HAP-1 (cell line): ENCODE results near the gene LIMCH1.

Experiments
- DNase-seq, 2 experiments: peaks; one replicate each; pipeline ENCODE4 v3.0.0-alpha.2; 2016 to 2020; ENCODE audit warnings: low spot score in 2 of 2
- H3K27me3 ChIP-seq: fragments of 250-450 bp; sonication (Bioruptor Pico); 2 replicates; pipeline ENCODE4 v1.5.1; 2020; ENCODE audit warnings: low read depth, mild to moderate bottlenecking, moderate library complexity
- H3K36me3 ChIP-seq: fragments of 250-450 bp; sonication (Bioruptor Pico); replicated peaks from 2 replicates; pipeline ENCODE4 v1.5.1; 2020; ENCODE audit warnings: mild to moderate bottlenecking
- H3K4me1 ChIP-seq: fragments of 250-450 bp; sonication (Bioruptor Pico); 2 replicates; pipeline ENCODE4 v1.5.1; 2020; ENCODE audit warnings: mild to moderate bottlenecking
- H3K4me3 ChIP-seq: fragments of 250-450 bp; sonication (Bioruptor Pico); 2 replicates; pipeline ENCODE4 v1.5.1; 2020; ENCODE audit warnings: mild to moderate bottlenecking, moderate library complexity
- H3K9me3 ChIP-seq: fragments of 250-450 bp; sonication (Bioruptor Pico); 2 replicates; pipeline ENCODE4 v1.5.1; 2020; ENCODE audit warnings: mild to moderate bottlenecking, moderate library complexity
- in situ Hi-C: fragments of 300-500 bp; cut with MboI; formaldehyde crosslinking; loops from 3 replicates; pipeline ENCODE4 v1.14.3; 2020; ENCODE audit warnings: low sequenced_read_pairs, inconsistent platforms, mixed read lengths

Gene LIMCH1

GRCh38 chr4:41652971-41653370, 115.0 kb downstream of the LIMCH1 start:
- peaks cover 7% of the 10 kb centered on the region for H3K4me1 ChIP-seq
- no peaks in the 10 kb centered on the region for H3K9me3 ChIP-seq
- in situ Hi-C loops: loop anchor here (10.0 to 25.0 kb wide), 2 partner anchors 368 to 741 kb away; no protein-coding TSS in a partner anchor
- no peak for DNase-seq
- no peaks in the 10 kb centered on the region for H3K27me3 ChIP-seq
- no peaks in the 10 kb centered on the region; the same call in 1 of the 2 replicates for H3K36me3 ChIP-seq
- H3K4me3 ChIP-seq: no peak overlapping the region

- DNase-seq: no peak
- no peak overlapping the region for H3K4me3 ChIP-seq
- H3K27me3 ChIP-seq: no peaks in the 10 kb centered on the region
- H3K36me3 ChIP-seq: no peaks in the 10 kb centered on the region
- no peaks in the 10 kb centered on the region for H3K9me3 ChIP-seq
- in situ Hi-C loops: loop anchor here (10.0 to 25.0 kb wide), 2 partner anchors 369 to 741 kb away; no protein-coding TSS in a partner anchor
- peaks cover 7% of the 10 kb centered on the region for H3K4me1 ChIP-seq
Observed at GRCh38 chr4:41653523-41653922, 115.6 kb downstream of the LIMCH1 start.

- in situ Hi-C loops: loop anchor here (10.0 to 25.0 kb wide), 2 partner anchors 370 to 743 kb away; no protein-coding TSS in a partner anchor
- no peaks in the 10 kb centered on the region for H3K27me3 ChIP-seq
- H3K9me3 ChIP-seq: no peaks in the 10 kb centered on the region
- no peak overlapping the region for H3K4me3 ChIP-seq
- no peaks in the 10 kb centered on the region for H3K36me3 ChIP-seq
- peaks cover 7% of the 10 kb centered on the region for H3K4me1 ChIP-seq
- DNase-seq: no peak
Observed at GRCh38 chr4:41655177-41655576, 117.2 kb downstream of the LIMCH1 start.

- Histone ChIP-seq H3K4me3 (no peak overlapping the region), H3K4me1 (peaks cover 7% of the 10 kb centered on the region), H3K27me3 (no peaks in the 10 kb centered on the region), H3K9me3 (no peaks in the 10 kb centered on the region), H3K36me3 (no peaks in the 10 kb centered on the region)
- no peak for DNase-seq
- in situ Hi-C loops: loop anchor here (10.0 to 25.0 kb wide), 2 partner anchors 371 to 744 kb away; no protein-coding TSS in a partner anchor
Observed at GRCh38 chr4:41656106-41656505, 118.1 kb downstream of the LIMCH1 start.

- Histone ChIP-seq H3K4me3 (no peak overlapping the region), H3K27me3 (no peaks in the 10 kb centered on the region), H3K36me3 (no peaks in the 10 kb centered on the region), H3K9me3 (no peaks in the 10 kb centered on the region), H3K4me1 (peaks cover 7% of the 10 kb centered on the region)
- DNase-seq: no peak
- in situ Hi-C loops: loop anchor here (10.0 to 25.0 kb wide), 2 partner anchors 372 to 745 kb away; no protein-coding TSS in a partner anchor
Observed at GRCh38 chr4:41656572-41657520, 118.9 kb downstream of the LIMCH1 start.

GRCh38 chr4:41657561-41657960, 119.6 kb downstream of the LIMCH1 start:
- in situ Hi-C loops: loop anchor here (10.0 to 25.0 kb wide), 2 partner anchors 373 to 745 kb away; no protein-coding TSS in a partner anchor
- no peak overlapping the region for H3K4me3 ChIP-seq
- H3K36me3 ChIP-seq: no peaks in the 10 kb centered on the region
- no peaks in the 10 kb centered on the region for H3K9me3 ChIP-seq
- H3K27me3 ChIP-seq: no peaks in the 10 kb centered on the region
- DNase-seq: peak; percentile 25 to 29
- H3K4me1 ChIP-seq: peaks cover 7% of the 10 kb centered on the region

GRCh38 chr4:41658163-41658562, 120.2 kb downstream of the LIMCH1 start:
- Histone ChIP-seq H3K9me3 (no peaks in the 10 kb centered on the region), H3K27me3 (no peaks in the 10 kb centered on the region), H3K4me1 (peaks cover 7% of the 10 kb centered on the region), H3K4me3 (no peak overlapping the region), H3K36me3 (no peaks in the 10 kb centered on the region)
- in situ Hi-C loops: loop anchor here (10.0 to 25.0 kb wide), 2 partner anchors 373 to 746 kb away; no protein-coding TSS in a partner anchor
- no peak for DNase-seq

GRCh38 chr4:41660352-41660751, 122.4 kb downstream of the LIMCH1 start:
- no peaks in the 10 kb centered on the region for H3K27me3 ChIP-seq
- H3K4me3 ChIP-seq: no peak overlapping the region
- in situ Hi-C loops: loop anchor here (25.0 kb wide), 1 partner anchor 748 kb away; no protein-coding TSS in a partner anchor
- DNase-seq: no peak
- H3K4me1 ChIP-seq: peaks cover 7% of the 10 kb centered on the region
- H3K36me3 ChIP-seq: no peaks in the 10 kb centered on the region
- no peaks in the 10 kb centered on the region for H3K9me3 ChIP-seq

- H3K36me3 ChIP-seq: no peaks in the 10 kb centered on the region
- peak; percentile 34 to 75 for DNase-seq
- H3K27me3 ChIP-seq: no peaks in the 10 kb centered on the region
- H3K4me1 ChIP-seq: peaks cover 10% of the 10 kb centered on the region
- in situ Hi-C loops: loop anchor here (25.0 kb wide), 1 partner anchor 749 kb away; no protein-coding TSS in a partner anchor
- no peak overlapping the region for H3K4me3 ChIP-seq
- H3K9me3 ChIP-seq: no peaks in the 10 kb centered on the region
Observed at GRCh38 chr4:41661442-41662076, 123.6 kb downstream of the LIMCH1 start.

- Histone ChIP-seq H3K36me3 (no peaks in the 10 kb centered on the region), H3K9me3 (no peaks in the 10 kb centered on the region)
- in situ Hi-C loops: loop anchor here (25.0 kb wide), 1 partner anchor 753 kb away; no protein-coding TSS in a partner anchor
Observed at GRCh38 chr4:41665636-41666207, 127.8 kb downstream of the LIMCH1 start.

GRCh38 chr4:41668024-41668423, 130.1 kb downstream of the LIMCH1 start:
- no peaks in the 10 kb centered on the region for H3K27me3 ChIP-seq
- in situ Hi-C loops: loop anchor here (25.0 kb wide), 1 partner anchor 756 kb away; no protein-coding TSS in a partner anchor
- no peak for DNase-seq

More at GRCh38 chr4:41665636-41666207, 127.8 kb downstream of the LIMCH1 start:
- no peak overlapping the region for H3K4me3 ChIP-seq
- no peaks in the 10 kb centered on the region for H3K27me3 ChIP-seq
- DNase-seq: no peak
- H3K4me1 ChIP-seq: peaks cover 3% of the 10 kb centered on the region; the same call in 1 of the 2 replicates

GRCh38 chr4:41670530-41670929, 132.6 kb downstream of the LIMCH1 start:
- peaks cover 4% of the 10 kb centered on the region; the same call in 1 of the 2 replicates for H3K36me3 ChIP-seq
- peaks cover 3% of the 10 kb centered on the region; the same call in 1 of the 2 replicates for H3K4me1 ChIP-seq
- H3K27me3 ChIP-seq: no peaks in the 10 kb centered on the region
- H3K4me3 ChIP-seq: no peak overlapping the region
- in situ Hi-C loops: loop anchor here (10.0 to 25.0 kb wide), 2 partner anchors 396 to 758 kb away; no protein-coding TSS in a partner anchor
- no peak for DNase-seq
- H3K9me3 ChIP-seq: no peaks in the 10 kb centered on the region

More at GRCh38 chr4:41668024-41668423, 130.1 kb downstream of the LIMCH1 start:
- Histone ChIP-seq H3K36me3 (no peaks in the 10 kb centered on the region; the same call in 1 of the 2 replicates), H3K4me1 (peaks cover 3% of the 10 kb centered on the region; the same call in 1 of the 2 replicates), H3K9me3 (no peaks in the 10 kb centered on the region), H3K4me3 (no peak overlapping the region)

GRCh38 chr4:41670982-41671381, 133.0 kb downstream of the LIMCH1 start:
- H3K9me3 ChIP-seq: no peaks in the 10 kb centered on the region
- no peak overlapping the region for H3K4me3 ChIP-seq
- in situ Hi-C loops: loop anchor here (10.0 to 25.0 kb wide), 2 partner anchors 396 to 759 kb away; no protein-coding TSS in a partner anchor
- no peaks in the 10 kb centered on the region; the same call in 1 of the 2 replicates for H3K4me1 ChIP-seq
- H3K27me3 ChIP-seq: no peaks in the 10 kb centered on the region
- H3K36me3 ChIP-seq: peaks cover 5% of the 10 kb centered on the region
- no peak for DNase-seq
